Bone marrow (tissue), 2 donors: ENCODE data around the gene ANO4.

Source experiments
- DNase-seq, 2 donors: peaks; one replicate each; lab custom pipeline; 2025; lab: John Stamatoyannopoulos, UW

The ANO4 gene

DNA sequence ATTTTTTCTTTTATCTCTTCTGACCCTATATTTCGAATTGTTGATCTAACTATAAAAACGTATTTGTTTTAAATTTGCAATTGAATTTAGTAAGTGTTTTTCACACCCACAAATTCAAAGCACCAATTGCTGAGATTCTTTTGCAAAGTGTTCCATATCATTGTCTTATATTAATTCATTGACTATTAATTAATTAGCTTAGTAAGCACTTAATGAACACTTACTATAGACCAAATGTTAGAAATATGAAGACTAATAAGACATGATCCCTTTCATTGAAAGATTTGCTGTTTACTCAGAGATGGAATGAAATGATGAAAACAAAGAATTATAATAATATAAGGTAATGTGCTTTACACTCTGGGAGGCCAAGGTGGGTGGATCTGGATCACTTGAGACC is 14.2 kb downstream of the ANO4 start:
- DNase-seq: no peak

DNA sequence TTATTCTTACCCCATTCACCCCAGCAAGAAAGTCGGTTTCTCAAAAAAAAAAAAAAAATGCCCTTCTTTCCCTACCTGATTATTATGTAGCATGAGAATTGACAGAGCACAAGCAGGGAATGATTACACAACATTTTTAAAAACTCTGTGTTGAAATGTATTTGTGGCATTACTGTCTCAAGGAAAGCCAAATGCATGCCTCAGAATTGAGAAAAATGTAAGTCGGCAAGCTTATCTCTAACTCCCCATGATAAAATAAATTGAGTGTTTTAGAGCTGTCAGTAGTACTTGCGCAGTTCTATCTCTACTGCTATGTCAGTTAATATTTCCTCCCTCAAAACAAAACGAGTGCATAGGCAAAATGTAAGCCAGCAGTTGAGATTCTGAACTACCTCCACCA is 25.7 kb downstream of the ANO4 start:
- DNase-seq: no peak

DNA sequence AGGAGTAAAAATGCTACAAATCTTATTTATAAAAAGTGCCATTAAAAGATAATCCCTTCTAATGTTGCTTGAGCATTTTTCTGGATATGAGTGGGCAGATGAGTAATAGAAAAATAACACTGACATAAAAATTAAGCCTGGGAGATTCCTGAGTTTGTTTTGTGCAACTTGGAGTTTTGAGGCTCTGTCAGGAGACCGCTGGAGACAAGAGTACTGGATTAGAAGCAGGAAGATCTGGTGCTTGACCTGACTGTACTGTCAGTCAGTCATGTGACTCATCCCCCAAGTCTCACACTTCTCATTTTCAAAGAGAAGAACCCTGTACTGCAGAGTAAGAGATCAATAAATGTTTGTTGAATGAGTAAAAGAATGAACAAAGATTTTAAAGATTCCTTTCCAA is 29.4 kb downstream of the ANO4 start:
- no peak for DNase-seq

DNA sequence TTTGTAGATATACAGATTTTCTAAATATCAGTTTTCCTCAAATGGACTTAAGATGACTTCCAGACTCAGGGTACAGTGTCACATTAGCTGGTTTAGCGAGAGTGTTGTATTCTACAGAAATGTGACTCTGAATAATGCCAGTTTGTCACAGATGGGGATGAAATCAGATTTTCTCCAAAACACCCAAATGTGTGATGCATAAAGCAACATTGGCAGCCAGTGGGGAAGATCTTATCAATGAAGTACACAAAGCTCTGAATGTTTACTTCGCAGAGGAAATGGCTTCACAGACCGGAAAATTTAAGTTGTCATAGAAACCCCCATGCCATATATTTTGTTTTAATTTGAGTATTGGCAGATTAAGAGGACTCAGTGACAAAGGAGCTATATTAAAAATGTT is 29.9 kb downstream of the ANO4 start:
- DNase-seq: no peak

DNA sequence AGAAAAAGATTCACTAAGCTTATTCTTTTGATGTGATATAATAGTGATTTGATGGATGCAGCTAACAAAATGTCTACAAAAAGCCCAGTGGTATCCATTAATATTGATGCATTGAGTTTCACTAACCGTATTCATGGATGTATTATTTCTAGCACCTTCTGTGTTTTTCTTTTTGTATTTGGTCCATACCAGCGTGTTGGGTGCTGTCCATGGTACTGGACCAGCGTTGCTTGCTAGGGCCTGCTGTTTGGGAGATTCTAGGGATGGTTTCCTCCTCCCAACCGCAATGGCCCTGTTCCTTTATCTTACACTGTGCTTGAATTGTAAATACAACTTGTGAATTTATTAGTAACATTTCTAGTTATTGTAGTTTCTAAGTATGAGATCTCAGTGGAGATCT is 31.7 kb downstream of the ANO4 start:
- DNase-seq: no peak

DNA sequence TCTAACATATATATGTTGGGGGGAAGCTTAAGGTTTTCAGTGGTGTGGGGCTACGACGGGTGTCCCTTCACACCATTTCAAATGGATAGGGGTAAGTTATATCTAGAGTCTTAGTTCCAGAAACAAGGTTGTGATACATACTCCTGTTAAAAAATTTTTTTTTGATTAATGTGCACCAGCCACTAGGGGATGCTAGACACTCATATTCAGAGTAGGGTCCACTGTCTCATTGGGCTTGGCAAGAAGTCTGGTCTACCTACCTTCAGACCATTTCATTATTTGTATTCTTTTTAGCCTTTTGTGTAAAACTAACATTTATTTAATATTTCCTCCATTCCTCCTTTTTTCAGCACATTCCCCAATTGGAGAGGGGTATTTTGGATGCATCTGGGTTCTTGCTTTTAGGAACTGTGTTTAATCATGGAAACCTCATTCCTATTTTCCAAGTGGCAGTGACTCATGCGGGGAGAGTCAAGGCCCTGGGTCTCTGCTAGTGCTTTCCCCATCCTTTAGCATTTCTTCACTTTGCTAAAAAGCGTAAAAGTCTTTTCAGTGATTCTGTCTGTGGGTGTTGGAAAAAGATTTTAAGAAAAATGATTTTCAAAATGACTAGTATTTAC is 33.4 kb downstream of the ANO4 start:
- DNase-seq: no peak

DNA sequence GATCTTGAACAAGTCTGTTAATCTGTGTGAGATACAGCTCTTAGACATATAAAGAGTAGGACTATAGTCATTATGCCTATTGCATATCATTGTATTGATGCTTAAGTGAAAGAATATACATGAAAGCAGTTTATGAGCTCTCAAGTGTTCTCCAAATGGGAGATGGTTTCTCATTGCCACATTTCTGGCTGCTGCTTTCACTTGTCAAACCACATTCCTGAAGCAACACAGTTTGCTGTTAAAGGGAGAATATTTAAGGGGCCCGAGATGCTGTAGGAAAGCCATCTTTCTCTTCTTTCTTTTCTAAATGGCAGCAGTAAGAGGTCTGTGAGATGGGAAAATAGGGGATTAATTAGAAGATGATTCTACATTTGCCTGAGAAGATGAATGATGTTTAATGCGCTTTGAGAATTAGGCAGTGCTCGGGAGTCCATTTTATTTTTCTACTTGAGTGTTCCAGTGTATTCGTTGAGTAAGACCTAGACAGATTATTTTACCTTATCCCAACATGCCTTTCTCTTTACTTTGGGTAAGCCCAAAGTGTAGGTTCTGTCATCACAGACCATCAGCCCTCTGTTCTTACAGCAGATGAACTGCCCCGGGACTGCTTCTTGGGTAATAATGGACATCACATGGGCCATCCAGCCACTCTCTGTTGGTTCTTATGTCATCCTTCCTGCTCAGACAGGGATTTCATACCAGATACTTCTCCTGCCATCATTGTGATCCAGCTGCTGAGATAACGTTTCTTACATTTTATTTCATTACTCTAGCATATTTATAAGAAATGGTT is 35.6 kb downstream of the ANO4 start:
- DNase-seq: no peak

DNA sequence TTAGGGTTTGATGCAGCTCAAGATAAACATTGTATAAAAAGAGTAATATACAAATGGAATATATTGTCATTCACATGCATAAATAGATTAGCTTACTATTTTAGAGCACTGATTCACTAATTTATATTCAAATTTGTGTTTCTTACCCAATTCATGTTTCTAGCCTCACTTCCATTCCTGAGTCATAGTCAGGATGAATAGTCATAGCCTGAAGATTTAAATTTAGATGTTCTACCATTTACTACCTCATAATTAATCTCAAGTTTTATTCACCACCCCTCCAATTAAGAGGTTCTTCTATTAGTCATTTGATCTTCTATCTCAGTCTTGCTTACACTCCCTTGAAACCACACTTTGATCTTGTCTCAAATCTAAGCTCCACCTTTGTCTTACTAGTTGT is 38.7 kb downstream of the ANO4 start:
- DNase-seq: no peak

DNA sequence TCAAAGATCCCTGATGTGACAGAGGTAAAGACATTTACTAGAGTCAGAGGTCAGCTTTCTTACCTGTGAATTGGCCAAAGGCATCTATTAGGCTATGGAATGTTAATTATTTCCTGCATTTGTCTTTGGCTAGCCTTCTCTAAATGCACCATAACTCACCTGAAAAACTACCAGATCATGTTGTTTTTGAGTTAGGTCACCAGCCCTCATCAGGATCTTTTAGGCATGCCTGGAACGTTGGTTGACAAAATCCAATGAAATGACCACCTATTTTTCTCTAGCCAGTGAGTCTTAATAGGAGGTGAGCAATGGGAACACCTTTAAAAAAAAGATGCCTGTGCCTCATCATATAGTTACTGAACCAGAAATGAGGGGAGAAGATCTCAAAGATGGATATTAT is 46.2 kb downstream of the ANO4 start:
- no peak for DNase-seq

DNA sequence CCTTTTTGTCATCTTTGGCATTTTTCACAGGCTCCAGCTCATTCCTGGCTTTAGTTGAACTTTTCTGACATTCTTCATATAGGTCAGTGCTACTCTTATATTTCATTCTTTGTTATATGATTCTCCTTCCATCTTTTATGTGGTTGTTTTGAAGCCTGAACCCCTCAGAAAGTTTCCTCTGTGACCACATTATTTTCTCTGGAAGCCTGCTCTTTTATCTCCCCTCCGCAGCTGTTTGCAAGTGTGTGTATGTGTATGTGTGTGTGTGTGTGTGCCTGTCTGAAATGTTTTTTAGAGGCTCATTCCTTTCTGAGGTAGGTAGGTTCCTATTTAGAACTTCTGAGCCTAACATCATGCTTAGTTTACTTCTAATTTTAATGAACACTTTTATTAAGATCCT is 47.6 kb downstream of the ANO4 start:
- no peak for DNase-seq

DNA sequence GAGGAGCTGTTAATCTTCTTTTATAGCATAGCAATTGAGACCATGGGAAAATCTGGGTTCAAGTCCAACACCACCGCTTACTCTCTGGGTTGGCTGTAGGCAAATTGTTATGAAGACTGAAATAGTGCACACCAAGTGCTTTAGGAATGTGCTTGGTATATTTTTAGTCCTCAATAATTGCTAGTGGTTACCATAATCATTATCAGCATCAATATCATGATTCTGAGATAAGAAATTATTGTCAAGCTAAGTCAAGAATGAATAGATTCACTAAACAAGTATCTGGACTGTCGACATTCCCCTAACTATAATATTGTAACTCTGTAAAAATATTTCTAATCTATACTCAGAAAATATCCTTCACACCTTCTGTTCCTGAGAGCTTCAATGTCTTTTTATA is 48.5 kb downstream of the ANO4 start:
- no peak for DNase-seq

DNA sequence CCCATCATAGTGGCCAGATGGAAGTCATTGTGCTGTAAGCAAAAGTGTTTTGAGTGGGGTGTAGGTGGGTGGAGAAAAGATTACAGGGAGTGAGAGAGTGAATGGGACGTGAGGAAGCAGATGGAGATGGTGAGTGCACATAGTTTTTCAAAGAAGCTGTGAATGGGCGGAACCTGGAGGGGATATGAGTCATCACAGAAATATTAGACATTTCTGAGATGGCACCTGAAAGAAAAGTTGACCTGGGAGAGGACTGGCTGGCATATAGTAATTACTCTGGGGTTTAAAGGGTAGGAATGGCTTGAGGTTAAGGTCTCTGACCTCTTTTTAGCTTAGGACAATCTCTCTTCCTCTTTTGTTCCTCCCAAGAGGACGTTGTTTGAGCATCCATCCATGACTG is 50.5 kb downstream of the ANO4 start:
- no peak for DNase-seq

DNA sequence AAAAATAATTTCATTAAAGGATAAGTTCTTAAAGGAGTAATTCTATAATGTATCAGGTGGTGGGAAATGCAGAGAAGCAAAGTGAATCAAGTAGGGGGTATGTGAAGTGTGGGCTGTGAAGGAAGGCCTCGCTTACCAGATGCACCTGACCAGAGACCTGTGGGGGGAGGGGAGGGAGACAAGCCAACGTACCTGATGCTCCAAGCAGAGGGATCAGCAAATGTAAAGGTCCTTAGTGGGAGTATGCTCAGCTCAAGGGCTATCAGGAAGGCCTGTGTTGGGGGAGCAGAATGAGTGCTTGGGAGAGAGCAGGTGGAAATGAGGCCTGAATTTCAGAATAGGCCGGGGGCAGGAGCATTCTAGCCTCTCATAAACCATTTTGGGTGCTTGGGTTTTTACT is 57.1 kb downstream of the ANO4 start:
- DNase-seq: no peak

DNA sequence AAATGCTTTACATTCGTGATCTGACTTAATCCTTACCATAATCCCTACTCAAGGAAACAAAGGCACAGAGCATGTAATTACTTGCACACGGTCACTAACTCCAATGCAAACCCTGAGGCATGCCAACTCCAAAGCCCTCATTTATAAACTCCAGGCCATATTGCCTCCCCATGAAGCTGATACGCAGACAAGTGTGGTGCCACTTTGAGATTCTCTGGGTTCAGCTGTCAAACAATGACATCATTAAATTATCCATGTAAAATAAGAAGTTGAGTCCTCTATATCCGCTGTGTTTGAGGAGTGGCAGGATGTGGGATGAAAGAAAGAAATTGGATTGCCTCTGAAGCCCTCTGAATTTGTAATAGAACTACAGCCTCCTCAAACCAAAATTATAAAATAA is 62.8 kb downstream of the ANO4 start:
- DNase-seq: no peak

DNA sequence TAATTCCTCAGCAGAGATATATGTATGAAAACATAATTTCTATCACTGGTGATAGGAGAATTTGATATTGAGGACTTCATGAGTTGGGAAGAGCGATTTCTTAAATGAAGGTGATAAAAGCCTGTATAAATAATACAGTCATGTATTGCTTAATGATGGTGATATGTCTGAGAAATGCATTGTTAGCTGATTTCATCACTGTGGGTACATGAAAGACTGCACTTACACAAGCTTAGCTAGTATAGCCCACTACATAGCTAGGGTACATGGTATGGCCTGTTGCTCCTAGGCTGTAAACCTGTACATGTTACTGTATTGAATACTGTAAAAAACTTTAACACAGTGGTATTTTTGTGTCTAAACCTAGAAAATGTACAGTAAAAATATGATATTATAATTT is 63.4 kb downstream of the ANO4 start:
- DNase-seq: no peak

DNA sequence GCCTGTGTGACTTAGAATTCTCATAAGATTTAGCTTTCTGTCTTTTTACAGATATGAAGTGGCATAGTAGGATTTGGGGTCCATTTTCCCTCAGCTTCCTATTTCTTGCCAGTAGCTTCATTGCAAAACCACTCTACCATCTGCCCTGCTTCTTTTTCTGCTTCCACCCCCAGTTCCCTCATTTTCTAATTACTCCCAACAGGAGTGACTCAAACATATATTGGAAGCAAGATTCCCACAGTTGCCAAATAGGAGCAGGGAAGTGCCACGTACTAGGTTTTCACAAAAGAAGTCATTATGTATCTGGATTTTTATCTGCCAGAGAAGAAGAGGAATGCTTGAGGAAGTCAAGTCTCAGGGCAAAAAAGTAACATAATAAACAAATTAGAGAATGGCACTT is 64.1 kb downstream of the ANO4 start:
- no peak for DNase-seq

DNA sequence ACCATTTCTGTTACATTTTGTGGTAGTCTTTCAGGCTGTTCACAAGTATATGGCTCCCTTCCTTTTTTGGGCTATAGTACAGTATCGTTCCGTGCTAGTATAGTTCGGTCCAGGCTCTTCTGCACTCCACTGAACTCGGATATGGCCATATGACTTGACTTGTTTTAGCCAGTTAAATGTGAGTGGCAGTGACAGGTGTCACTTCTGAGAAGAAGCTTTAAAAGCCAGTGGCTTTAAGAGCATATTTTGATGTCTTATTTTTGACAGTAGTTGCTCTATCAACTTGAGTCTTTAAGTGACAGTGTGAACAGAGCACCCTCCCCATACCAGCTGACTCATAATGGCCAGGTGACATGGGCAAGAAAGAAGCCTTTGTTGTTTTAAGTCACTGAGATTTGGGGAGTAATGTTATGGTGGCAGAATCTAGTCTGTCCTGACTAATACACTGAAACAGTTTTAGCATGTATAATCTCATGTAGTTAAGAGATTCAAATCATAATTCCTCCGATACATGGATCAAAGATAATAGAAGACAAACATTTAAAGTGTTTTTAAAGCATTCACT is 64.6 kb downstream of the ANO4 start:
- no peak for DNase-seq

DNA sequence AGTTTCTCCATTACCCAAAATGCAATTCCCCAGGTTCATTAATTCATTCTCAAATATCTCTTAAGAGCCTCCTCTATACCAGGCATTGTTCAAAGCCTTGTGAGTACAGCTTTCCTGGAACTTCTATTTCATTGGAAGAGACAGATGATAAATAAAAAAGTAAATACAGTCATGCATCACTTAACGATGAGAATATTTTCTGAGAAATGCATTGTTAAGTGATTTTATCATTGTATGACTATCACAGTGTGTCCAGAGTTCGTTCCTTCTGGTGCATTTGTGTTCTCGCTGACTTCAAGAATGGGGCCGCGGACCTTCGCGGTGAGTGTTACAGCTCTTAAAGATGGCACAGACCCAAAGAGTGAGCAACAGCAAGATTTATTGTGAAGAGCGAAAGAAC is 66.0 kb downstream of the ANO4 start:
- no peak for DNase-seq

DNA sequence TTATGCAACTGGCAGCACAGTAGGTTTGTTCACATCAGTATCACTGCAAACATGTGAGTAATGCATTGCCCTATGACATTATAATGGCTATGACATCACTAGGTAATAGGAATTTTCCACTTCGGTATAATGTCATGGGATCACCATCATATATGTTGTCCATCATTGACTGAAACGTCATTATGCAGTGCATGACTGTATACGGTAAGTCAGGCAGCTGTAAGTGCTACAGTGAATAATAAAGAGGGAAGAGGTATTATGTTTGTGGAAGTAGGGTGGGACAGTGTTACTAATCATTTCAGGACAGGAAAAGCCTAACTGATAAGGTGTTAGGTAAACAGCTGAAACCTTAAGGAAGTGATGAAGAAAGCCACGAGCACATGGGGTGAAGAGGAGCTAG is 68.1 kb downstream of the ANO4 start:
- no peak for DNase-seq

DNA sequence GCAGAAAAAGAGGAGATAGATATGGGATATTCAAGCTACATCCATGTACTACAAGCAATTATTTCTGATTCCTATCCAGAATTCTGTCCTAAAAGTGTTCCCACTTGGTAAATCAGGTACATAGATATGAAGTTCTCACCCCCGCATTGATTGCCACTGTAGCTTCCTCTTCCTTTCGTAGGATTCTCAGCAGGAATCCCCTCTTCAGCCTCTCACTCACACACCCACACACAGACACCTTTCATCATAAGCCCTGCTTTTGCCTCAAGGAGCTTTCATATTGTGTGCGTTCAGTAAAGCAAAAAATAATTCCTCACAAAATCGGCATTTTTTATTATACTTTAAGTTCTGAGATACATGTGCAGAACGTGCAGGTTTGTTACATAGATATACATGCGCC is 69.8 kb downstream of the ANO4 start:
- DNase-seq: no peak

DNA sequence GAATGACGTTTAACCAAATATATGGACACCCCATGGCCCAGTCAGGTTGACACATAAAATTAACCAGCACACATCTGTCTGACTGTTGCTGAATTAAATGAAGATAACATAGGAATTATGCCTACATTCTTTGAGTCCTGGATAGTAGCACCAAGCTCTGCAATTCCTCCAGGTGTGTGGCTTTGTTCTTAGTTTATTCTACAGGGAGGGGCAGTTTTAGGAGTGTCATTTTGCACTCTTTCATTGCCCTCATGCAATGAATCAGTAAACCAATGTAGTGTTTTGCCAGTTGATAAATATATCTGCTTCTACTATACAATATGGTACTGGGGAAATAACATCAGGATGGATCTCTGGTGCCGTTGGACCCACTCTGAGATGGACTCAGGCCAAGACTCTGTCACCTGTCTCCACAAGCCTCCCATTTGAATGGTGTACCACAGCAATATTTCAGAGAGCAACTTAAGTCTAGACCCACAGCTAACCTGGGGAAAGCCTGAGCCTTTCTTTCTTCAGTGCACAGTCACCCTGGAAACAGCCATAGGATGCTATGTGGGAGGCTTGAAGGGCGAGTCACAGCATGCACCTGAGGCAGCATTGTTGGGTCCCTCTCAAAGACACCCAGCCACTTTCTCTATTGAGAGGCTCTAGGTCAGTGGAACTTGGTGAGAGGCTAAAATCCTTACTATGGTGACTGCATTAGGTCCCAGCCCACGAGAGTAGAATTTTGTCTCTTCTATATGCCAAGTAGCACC is 73.2 kb downstream of the ANO4 start:
- no peak for DNase-seq

DNA sequence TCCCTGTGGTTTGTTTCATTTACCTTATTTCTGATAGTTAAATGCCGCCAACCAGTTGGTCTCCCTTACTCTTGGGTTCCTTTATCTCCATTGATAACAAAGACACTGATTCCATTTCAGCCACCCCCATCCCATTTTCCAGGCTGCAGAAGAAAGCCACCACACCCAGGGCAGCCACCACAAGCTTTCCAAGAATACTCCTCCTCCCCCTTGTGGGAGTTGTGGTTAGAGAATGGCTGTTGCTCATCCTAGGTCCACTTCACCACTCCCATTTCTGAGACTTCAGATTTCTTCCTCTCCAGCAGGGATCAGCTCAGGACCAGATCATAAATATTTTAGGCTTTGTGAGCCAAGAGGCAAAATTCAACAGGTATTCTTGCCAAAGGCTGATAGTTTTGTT is 73.9 kb downstream of the ANO4 start:
- DNase-seq: no peak

DNA sequence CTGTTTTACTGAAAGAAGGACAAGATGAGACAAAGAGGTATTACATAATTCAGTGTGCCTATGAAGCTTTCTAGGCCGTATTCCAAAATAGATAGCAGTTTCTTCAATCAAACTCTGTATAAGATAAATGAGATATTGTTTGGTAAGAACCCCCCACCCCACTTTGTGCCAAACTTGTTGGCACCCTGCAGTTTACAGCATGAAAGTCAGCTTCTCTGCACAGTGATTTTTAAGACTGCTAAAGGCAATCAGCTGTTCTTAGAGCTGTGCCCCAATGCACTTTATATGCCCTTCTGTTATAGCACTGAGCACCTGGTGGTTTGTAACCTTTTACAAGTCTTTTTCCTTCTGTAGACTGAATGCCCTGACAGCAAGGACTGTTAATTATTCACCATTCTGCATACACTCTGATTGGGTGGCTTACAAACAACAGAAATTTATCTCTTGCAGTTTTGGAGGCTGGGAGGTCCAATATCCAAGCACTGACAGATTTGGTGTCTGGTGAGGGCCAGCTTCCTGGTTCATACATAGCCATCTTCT is 76.7 kb downstream of the ANO4 start:
- no peak for DNase-seq
